Tongue (tissue), 2 donors: ENCODE measurements around the gene NUDT3. TPM values are rescaled to one million over a fixed set of nuclear protein-coding genes. Genes with fewer than 3 reads are reported as not detected.
"Not testable (repeated sequence)": the region's sequence is repeated elsewhere in the genome, so short reads cannot be mapped to it uniquely, and the experiment has no call there.

ENCODE experiments used
- DNase-seq: peaks from one replicate; pipeline ENCODE4 v3.0.0-alpha.2; 2015
- total RNA-seq: library from RNA; depleted of rRNA; stranded (reverse); fragments of >200 nt; gene quantifications from one replicate; pipeline ENCODE4 v1.2.3, GENCODE V29; 2014

NUDT3 gene
- total RNA-seq, 1 donor from 2014 or later = 65.0 TPM

- no peak for DNase-seq
These were observed 107.7 kb downstream of the NUDT3 start for GRCh38 chr6:34284563-34285447.

- no peak for DNase-seq
These were observed 110.7 kb downstream of the NUDT3 start for GRCh38 chr6:34281702-34282334.

GRCh38 chr6:34280216-34280615 lies 112.3 kb downstream of the NUDT3 start:
- DNase-seq = no peak

- no peak for DNase-seq
These were observed 113.6 kb downstream of the NUDT3 start for GRCh38 chr6:34278833-34279232.

GRCh38 chr6:34277763-34278112 lies 114.7 kb downstream of the NUDT3 start:
- no peak for DNase-seq

- DNase-seq = no peak
These were observed 115.3 kb downstream of the NUDT3 start for GRCh38 chr6:34276881-34277762.

- no peak for DNase-seq
These were observed 116.3 kb downstream of the NUDT3 start for GRCh38 chr6:34276191-34276590.

GRCh38 chr6:34275128-34275804 lies 117.2 kb downstream of the NUDT3 start:
- DNase-seq = no peak

GRCh38 chr6:34274129-34274528 lies 118.3 kb downstream of the NUDT3 start:
- no peak for DNase-seq

GRCh38 chr6:34273242-34273805 lies 119.1 kb downstream of the NUDT3 start:
- DNase-seq = no peak

GRCh38 chr6:34272013-34272926 lies 120.2 kb downstream of the NUDT3 start:
- DNase-seq = no peak

- DNase-seq = not testable (repeated sequence)
These were observed 122.7 kb downstream of the NUDT3 start for GRCh38 chr6:34269658-34270341.

- DNase-seq = not testable (repeated sequence)
These were observed 123.3 kb downstream of the NUDT3 start for GRCh38 chr6:34269132-34269531.

GRCh38 chr6:34267746-34268145 lies 124.7 kb downstream of the NUDT3 start:
- DNase-seq = no peak

- DNase-seq = not testable (repeated sequence)
These were observed 129.0 kb downstream of the NUDT3 start for GRCh38 chr6:34263484-34263883.

- DNase-seq = no peak
These were observed 131.7 kb downstream of the NUDT3 start for GRCh38 chr6:34260576-34261267.

- no peak for DNase-seq
These were observed 132.9 kb downstream of the NUDT3 start for GRCh38 chr6:34259529-34260069.

GRCh38 chr6:34252395-34252794 lies 140.1 kb downstream of the NUDT3 start:
- DNase-seq = not testable (repeated sequence)
